ENCODE results near the gene SKOR1.
A peak's percentile ranks its signal among the peaks of the same experiment; 100 is the strongest.

SKOR1 gene

DNA sequence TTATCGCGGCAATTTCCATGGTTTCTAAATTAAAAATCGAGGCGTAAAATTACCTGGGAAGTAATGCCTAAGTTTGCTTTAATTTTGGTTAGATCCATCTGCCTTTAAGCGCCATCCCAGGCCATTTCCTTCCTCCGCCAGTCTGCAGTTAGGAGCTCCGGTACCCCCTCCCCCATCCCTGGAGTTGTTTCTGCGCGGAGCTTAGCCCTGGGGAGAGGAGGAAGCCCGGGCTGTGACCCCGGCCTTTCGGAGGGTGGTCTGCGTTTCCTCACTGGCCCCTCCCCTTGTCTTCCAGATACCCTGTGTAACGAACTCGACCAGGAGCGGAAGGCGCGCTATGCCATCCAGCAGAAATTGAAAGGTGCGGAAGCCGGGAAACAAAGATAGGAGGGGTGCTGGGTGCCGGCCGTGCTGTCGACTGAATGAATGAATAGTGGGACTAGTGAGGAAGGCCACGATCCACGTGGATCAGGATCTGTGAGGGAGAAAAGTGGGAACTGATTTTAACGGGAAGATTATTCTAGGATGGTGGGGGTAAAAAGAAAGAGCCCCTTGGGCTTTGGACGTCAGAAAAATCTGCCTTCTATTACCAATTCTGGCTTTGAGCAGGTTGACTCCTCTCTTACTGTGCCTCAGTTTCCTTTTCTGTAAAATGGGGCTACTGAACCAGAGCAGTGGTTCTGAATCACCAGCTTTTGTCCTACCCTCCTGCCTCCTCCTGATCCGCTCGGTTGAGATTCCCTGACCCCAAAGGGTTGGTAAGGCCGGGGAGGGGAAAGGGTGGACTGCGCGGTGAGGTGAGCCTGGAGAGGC is 7.8 kb downstream of the SKOR1 start:
- no peak for DNase-seq (ENCODE audit: low read depth)

DNA sequence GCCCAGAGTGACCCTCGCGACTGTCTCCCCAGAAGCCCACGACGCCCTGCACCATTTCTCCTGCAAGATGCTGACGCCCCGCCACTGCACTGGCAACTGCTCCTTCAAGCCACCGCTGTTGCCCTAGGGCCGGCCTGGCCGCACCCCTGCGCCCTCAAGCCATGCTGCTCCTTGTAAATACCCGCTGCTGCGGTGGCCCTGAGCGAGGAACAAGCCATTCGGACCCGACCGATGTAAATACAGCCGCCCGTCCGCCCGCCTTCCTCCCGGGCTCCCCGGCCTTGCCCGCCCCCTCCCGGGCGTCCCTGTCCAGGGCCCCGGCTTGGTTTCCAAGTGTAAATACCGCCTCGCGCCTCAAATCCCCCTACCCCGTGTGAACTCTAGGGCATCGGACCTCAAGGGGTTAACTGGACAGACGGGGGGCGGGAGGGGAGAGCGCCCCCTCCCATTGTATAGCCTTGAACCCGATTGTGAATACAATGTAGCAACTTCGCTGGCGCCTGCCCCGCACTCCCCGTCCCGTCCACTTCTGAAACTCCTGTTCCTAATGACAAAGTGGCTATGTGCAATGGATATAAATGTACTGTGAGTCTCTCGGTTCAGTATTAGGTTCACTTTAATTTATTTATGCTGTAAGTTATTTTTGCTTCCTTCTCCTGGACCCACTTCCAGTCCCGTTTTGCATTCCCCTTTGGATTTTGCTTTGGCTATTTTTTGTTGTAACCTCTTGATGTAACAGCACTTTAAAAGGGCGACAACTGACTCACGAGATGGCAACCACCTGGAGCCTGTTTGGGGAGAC is 8.6 kb downstream of the SKOR1 start:
- no peak for DNase-seq (ENCODE audit: low read depth)

DNA sequence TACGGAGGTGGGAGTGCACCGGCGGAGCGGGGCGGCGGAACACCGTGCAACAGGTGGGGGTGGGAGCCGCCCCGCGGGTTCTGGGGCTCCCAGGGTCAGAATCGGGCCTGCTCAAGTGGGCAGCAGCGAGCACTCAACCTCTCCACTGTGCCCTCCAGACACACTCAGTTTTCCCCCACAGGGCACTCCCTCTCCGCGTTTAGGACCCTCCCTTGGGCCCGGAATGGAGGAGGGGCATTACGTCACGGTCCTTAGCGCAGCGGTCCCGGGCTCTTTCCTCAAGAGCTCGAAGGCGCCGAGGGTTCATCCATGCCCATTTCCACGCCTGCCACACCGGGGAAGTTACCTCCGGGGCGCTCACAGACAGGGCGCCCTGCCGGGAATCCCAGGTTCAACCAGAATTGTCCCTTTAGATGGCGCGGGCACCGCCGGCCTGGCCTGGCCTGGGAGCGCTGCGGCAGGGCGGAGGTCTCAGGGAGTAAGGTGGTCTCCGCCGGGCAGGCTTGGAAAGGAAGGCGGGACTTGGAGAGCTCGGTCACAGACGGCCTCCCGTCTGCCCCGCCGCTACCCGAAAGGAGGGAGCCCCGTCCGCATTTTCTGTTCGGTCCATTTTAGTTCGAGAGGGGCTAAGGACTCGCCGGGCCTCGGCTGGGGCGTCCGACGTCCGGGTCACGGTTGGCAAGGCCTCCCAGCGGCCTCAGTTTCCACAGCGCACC is 9.4 kb downstream of the SKOR1 start:
- DNase-seq (ENCODE audit: low read depth): no peak

GRCh38 chr15:67835297-67836133 is 10.2 kb downstream of the SKOR1 start:
- no peak for DNase-seq (ENCODE audit: low read depth)

DNA sequence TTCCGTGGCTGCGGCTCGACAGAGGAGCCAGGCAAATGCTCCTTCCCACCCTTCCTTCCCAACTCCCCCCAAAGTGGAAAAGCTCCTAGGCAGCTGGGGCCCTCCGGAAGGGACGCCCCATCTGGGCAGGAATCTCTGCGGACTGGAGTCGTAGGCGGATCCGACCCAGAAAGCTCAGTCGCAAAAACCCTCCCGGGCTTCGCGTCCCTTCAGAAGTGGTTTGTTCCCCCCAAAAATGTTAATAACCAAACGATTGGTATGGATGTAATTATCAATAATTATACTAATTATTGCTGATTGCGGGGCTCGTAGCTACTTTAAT is 10.8 kb downstream of the SKOR1 start:
- no peak for DNase-seq (ENCODE audit: low read depth)

DNA sequence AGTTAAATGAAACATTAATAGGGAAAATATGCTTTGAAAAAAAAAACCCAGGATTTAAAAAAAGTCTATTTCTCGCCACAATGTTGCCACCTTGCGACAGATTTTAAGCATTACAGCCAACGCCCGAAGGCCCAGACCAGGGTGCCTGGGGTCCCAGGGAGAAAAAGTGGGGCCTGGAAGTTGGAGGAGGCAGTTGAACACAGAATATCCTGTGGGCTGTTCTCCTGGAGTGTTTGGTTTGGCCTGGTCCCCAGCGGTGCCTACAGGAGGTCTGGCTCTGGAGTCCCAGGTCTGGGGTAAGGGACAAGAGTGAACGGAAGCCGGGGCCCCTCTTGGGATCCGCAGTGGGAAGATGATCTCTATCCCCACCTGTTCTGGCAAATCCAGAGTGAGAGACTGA is 11.2 kb downstream of the SKOR1 start:
- no peak for DNase-seq (ENCODE audit: low read depth)

DNA sequence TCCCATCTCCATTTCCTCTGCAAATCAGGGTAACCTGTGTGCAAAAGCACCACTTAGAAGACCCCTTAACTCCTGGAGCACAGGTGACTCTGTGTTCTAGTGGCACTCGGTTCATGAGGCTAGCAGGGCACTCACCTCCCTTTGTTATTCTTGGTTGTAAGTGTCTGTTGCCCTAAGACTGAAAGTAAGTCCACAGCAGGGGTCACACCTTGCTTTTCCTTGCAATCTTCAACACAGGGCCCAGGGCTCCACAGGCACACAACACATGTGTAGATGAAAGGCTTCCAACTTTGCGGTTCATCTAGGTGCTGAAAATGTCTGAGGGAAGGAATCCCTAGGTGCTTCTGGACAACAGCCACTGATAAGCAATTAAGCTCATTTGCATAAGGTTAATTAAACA is 11.6 kb downstream of the SKOR1 start:
- DNase-seq (ENCODE audit: low read depth): no peak

DNA sequence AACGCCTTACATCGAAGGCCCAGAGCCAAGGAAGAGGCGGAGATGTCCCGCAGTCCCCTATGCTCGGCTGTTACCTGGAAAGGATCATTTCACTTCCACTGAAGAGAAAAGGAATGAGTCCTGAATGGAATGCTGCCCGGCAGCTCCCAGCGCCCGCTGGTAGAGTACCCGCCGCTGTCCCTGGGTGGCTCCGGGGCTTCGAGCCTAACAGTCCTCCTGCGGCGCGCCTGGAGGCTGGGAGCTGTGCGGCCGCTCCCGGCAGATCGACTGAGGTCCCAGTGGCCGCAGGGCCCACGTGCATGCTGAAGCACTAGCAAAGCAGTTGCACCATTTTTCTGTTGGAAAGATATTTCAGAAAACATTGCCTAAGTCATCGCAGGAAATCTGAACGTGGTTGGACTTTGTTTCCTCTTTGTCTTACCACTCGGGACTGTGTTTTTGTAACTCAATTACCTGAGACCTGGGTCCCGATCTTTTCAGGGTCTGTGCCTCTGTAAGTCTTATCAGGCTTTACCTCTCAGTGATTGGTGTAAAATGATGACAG is 13.6 kb downstream of the SKOR1 start:
- no peak for DNase-seq (ENCODE audit: low read depth)

- DNase-seq (ENCODE audit: low read depth): no peak
These were observed 14.2 kb downstream of the SKOR1 start for GRCh38 chr15:67839499-67839928.

- peak; percentile 88 for DNase-seq (ENCODE audit: low read depth)
These were observed 14.8 kb downstream of the SKOR1 start, which contains the start of gene RNU6-1 for GRCh38 chr15:67839929-67840748. TSS of gene RNU6-1 (minus strand) at chr15:67840045.

GRCh38 chr15:67840749-67841512 is 15.6 kb downstream of the SKOR1 start:
- DNase-seq (ENCODE audit: low read depth): no peak

- no peak for DNase-seq (ENCODE audit: low read depth)
These were observed 16.1 kb downstream of the SKOR1 start for GRCh38 chr15:67841513-67841762.

DNA sequence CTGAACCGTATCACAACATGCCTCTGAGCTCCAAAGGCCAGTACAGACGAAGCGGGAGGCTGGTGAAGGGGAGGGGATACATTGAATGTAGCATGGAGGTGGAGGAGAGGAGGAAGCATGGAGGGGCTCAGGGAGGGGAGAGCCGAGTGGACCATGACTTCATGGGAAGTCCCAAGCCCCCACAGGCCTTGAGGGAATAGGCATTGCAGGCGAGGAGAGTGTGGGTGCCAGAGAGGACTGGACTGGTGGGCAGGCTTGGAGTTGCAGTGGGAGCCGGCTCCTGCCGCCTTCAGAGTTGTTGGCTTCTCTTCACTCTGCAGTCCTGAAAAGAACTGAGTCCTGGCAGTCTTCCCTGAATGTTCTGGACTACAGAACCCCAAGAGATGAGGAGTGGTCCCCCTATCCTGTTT is 17.8 kb downstream of the SKOR1 start:
- DNase-seq (ENCODE audit: low read depth): no peak

GRCh38 chr15:67843571-67844387 is 18.5 kb downstream of the SKOR1 start:
- DNase-seq (ENCODE audit: low read depth): no peak

DNA sequence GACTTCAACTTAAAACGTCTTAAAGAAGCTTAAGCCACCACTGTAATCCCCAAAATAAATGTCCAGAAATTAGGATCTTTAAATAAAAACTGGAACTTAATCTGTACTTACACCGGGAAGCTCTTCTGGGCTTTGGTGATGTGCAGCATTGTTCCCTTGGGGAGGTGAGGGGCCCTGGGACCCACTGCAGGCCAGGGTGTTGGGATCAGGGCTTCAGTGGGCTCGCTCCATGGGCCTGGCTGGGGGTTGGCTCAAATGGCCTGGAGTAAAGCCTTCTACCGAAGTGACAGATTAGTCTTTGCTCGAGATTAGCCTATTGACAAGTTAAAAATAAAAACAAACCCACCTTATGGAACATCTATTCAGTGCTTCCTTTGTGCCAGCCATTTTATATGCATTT is 20.7 kb downstream of the SKOR1 start:
- no peak for DNase-seq (ENCODE audit: low read depth)

DNA sequence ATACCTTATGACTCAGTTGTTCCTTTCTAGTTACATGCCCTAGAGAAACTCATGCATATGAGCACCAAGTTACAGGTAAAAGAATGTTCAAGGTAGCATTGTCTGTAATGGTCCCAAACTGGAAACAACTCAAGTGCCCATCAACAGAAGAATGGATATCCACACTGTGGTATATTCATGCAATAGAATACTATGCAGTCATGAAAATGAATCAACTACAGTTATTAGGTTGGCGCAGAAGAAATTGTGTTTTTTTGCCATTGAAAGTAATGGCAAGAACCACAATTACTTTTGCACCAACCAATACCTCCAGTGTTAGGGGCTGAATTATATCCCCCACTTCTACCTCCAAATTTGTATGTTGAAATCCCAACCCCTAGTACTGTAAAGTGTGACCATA is 24.2 kb downstream of the SKOR1 start:
- no peak for DNase-seq (ENCODE audit: low read depth)

DNA sequence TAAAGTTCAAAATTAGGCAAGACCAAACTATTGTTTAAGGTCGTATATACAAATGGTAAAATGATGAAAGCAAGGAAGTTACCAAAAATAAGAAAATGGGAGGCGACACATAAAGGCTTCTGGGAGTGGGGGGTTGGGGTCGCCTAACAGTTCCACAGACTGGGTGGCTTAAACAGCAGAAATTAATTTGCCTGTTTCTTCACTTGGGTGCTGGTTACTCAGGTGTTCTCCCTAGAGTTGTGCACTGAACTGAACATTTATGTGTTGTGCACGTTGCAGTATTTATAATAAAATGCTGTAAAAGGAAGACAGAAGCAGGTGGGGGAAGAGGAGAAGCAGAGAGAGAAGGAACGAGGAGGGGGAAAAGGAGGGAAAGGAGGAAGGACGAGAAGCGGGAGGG is 25.0 kb downstream of the SKOR1 start:
- no peak for DNase-seq (ENCODE audit: low read depth)

GRCh38 chr15:67850994-67851571 is 25.8 kb downstream of the SKOR1 start:
- DNase-seq (ENCODE audit: low read depth): no peak

GRCh38 chr15:67852418-67852817 is 27.1 kb downstream of the SKOR1 start:
- no peak for DNase-seq (ENCODE audit: low read depth)
